Adrenal gland (tissue), 5 donors: Measurements from ENCODE around the gene TRPM5.

Source experiments
- POLR2A ChIP-seq, 2 donors: fragments of 450-650 bp; IDR thresholded peaks; one replicate each; pipeline ENCODE4 v1.6.1; 2017; ENCODE audit warnings: antibody characterized with exemption in 2 of 2, mild to moderate bottlenecking in 2 of 2, moderate library complexity in 1 of 2
- TF ChIP-seq, protein P1 (sequence below), 6 experiments: fragments of 450-650 bp in 4 of 6; fragments of 200-600 bp in 2 of 6; sonication (generic) in 1 of 6; IDR thresholded peaks; 1 replicate in 5 of 6; 2 replicates in 1 of 6; pipeline versions ENCODE4 v1.5.1 to v1.8.0; 2016 to 2021; ENCODE audit warnings: antibody characterized with exemption in 6 of 6, mild to moderate bottlenecking in 2 of 6, moderate library complexity in 1 of 6
- donor health status: DM: no; HTN: no; CAD: no.

DNA sequence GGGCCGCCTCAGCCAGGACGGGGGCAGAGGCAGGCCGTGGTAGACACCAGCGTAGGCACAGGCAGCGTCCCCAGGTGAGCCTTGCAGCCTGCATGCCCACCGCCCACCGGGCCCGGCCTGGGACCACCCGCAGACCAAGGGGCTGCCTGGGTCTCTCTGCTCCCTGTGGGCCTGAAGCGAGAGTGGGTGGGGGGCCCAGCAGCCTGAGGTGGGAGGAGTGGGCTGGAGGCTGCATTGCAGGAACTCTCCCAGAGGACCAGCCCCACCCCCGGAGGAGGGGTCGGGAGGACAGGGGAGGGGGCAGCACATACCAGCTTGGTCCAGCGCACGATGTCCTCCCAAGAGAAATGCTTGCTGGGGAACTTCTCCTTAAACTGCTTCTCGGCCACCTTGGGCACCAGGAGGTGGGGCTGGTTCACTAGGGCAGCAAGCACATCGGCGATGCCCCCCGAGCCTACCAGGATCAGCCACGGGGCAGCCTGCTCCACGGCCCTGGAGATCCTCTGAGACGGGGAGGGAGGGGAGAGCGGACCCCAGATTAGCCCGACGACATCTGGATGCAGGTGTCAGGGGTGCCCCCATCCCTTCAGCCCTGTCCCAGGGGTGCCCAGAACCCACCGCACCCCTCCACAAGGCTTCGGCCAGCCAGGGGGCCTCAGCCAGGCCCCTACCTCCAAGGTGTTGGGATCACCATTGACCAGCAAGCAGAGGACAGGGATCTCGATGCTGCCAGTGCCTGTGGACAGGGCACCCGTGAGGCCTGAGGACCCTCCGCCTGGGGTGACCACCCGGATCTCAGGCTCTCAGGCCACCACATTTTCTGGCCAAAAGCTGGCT lies 26.2 kb downstream of the TRPM5 start:
- TF ChIP-seq, protein P1, sequence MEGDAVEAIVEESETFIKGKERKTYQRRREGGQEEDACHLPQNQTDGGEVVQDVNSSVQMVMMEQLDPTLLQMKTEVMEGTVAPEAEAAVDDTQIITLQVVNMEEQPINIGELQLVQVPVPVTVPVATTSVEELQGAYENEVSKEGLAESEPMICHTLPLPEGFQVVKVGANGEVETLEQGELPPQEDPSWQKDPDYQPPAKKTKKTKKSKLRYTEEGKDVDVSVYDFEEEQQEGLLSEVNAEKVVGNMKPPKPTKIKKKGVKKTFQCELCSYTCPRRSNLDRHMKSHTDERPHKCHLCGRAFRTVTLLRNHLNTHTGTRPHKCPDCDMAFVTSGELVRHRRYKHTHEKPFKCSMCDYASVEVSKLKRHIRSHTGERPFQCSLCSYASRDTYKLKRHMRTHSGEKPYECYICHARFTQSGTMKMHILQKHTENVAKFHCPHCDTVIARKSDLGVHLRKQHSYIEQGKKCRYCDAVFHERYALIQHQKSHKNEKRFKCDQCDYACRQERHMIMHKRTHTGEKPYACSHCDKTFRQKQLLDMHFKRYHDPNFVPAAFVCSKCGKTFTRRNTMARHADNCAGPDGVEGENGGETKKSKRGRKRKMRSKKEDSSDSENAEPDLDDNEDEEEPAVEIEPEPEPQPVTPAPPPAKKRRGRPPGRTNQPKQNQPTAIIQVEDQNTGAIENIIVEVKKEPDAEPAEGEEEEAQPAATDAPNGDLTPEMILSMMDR (IDR thresholded peaks at IDR 0.05): no peak
- no peak for TF ChIP-seq POLR2A (IDR thresholded peaks at IDR 0.05)
